KBM-7 (cell line): ENCODE data around the gene CCDC14.

Source experiments
- DNase-seq: peaks from one replicate; pipeline ENCODE4 v3.0.0-alpha.2; 2015
- in situ Hi-C: fragments of 300-500 bp; cut with MboI; formaldehyde crosslinking; loops from 2 replicates; pipeline ENCODE4 v1.14.3; 2020; ENCODE audit warnings: low sequenced_read_pairs, low pct_unique_long_range_greater_than_20kb, mixed read lengths

The CCDC14 gene

DNA sequence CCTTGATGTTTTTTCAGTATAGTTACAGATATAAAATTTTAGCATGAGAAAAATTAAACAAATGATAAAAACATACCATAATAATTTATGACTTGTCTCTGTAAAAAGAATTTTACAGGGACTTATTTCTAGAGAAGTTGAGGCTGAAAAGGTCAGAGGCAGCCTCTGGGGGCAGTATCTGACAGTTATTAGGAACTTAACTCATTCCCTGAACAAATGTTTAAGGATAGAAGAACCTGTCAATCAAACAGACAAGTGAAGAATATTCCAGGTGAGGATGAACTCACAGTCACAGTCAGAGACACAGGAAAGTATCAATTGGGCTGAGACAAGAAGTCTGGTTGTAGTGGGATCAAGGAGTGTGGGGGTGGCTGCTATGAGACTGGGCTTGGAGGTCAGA lies 84.2 kb downstream of the CCDC14 start:
- in situ Hi-C loops = no loop called here
- DNase-seq = no peak

DNA sequence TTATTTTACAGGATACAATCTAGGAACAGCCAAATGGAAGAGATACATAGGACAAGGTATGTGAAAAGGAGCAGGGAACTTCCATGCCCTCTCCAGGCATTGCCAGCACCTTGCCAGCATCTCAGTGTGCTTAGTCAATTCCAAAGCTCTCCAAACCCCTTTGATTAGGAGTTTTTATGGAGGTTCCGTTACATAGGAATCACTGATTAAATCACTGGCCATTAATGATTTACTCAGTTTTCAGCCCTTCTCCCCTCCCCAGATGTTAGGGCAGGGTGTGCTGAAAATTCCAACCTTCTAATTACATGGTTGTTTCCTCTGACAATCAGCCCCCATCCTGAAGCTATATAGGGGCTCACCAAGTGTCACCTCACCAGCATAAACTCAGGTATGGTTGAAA lies 88.4 kb downstream of the CCDC14 start:
- in situ Hi-C loops = no loop called here
- DNase-seq = no peak

DNA sequence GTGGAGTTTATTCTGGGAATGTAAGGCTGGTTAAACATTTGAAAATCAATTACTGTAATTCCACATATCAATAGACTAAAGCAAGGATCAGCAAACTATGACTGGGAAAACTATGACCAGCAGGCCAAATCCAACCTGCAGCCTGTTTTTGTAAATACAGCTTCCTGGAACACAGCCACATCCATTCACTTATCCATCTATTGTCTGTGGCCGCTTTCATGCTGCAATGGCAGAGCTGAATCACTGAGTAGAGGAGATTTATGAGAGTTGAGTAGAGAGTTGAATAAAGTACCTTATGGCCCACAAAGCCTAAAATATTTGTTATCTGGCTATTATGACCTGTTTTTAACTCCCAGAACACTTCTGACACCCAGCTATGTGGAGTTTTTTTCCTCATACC lies 89.1 kb downstream of the CCDC14 start:
- DNase-seq = no peak
- in situ Hi-C loops = no loop called here

DNA sequence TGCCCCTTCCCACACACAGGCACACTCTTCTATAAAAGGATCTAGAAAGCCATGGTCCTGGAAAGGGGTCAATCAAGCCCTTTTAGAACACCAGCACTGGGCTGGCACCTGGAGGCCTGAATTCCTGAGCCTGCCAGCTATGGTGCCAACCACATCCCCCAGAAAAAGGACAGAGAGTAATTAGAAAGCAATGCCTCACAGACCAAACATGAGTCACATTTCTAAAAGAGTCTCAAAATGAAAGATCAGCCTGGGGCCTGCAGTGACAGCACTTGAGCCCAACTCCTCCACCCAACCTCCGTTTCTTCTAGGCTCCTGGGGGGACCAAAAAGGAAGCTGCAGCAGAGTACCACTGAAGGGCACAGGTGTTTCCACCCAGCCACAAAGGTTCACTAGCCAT lies 91.0 kb downstream of the CCDC14 start:
- in situ Hi-C loops = no loop called here
- no peak for DNase-seq

DNA sequence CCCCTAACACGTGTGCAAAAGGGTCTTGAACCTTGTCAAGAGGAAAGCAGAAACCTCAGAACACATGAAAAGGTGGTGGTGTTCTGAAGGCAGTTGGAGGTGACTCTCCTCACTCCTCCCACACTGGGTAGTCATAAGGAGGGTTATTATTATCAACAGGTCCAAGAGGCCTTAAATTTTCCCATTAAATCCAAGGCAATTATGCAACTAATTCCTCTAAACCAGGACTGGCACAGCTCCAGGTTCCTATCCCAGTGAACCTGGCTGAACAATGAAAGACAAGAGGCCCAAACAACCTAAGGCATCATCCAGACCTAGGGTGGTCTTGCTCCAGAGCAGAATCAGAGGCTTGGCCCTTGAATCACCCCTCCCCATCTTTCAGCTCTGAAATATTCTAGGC lies 91.9 kb downstream of the CCDC14 start:
- DNase-seq = no peak
- in situ Hi-C loops = no loop called here

DNA sequence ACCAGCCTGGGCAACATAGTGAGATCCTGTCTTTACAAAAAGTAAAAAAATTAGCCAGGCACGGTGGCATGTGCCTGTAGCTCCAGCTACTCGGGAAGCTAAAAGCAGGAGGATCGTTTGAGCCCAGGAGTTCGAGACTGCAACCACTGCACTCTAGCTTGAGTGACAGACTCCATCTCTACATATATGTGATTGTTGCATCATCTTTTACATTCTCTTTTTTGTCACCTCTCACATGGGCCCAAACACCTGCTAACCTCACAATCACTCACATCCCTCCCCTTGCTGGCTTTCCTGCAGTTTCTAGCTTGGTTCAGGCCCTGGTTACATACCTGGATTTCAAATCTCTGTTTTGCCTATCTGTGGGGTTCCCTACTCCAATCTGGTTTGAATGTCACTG lies 96.3 kb downstream of the CCDC14 start:
- in situ Hi-C loops = no loop called here
- no peak for DNase-seq
